Lower leg skin (tissue), 4 donors: ENCODE measurements around the gene TTC33. TPM values are rescaled to one million over a fixed set of nuclear protein-coding genes. Genes with fewer than 3 reads are reported as not detected.

Source experiments
- DNase-seq, 2 donors: peaks; one replicate each; pipeline ENCODE4 v3.0.0-alpha.2; 2019; ENCODE audit warnings: low spot score in 2 of 2
- H3K4me3 ChIP-seq: fragments of 200-600 bp; sonication (generic); 2 replicates; pipeline ENCODE4 v1.5.1; 2017; ENCODE audit warnings: mild to moderate bottlenecking, low read depth; ENCODE audit not compliant: poor library complexity, severe bottlenecking
- CTCF ChIP-seq, 3 donors: fragments of 450-650 bp; IDR thresholded peaks; one replicate each; pipeline ENCODE4 v1.5.1; 2016; ENCODE audit warnings: antibody characterized with exemption in 3 of 3, mild to moderate bottlenecking in 3 of 3, moderate library complexity in 2 of 3
- POLR2A ChIP-seq, 2 donors: fragments of 450-650 bp; IDR thresholded peaks; one replicate each; pipeline ENCODE4 v1.6.1; 2016 to 2017; ENCODE audit warnings: antibody characterized with exemption in 2 of 2, mild to moderate bottlenecking in 1 of 2, moderate library complexity in 1 of 2
- WGBS, 2 donors: methylation state at CpG; one replicate each; pipeline ENCODE4 v1.1.5; 2018; 5-methylcytosine and 5-hydroxymethylcytosine counted together
- intact Hi-C: fragments of 100-400 bp; cut with DNase I; formaldehyde crosslinking; loops from one replicate; pipeline ENCODE4 v1.15.0; 2023; ENCODE audit warnings: low total_unique reads
- total RNA-seq, 4 donors: library from RNA; depleted of rRNA; stranded (reverse); fragments of >200 nt; gene quantifications; one replicate each; pipeline ENCODE4 v1.1.0, GENCODE V29; 2016

Gene TTC33
- total RNA-seq, 4 donors from 2014 or later = 8.7 to 13.1 (median 11.0) TPM

DNA sequence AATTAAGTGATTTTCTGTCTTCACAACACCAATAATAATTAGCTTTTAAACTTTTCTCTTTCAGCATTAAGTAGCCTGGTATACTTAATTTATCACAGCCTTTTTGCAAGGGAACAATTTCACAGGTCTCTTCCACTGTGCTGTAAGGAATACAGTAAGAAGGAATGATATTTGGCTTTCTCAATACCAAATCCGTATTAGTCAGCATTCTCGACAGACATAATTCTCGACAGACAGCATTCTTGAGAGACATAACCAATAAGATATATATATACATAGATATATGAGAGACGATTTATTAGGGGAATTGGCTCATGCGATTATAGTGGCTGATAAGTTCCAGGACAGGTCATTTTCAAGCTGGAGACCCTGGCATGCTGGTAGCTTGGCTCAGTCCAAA is 24.4 kb upstream of the TTC33 start:
- WGBS, 2 donors = 61 to 65% methylated on average over 5 of the region's 5 CpGs
- intact Hi-C loops = no loop called here
- no peak overlapping the region for H3K4me3 ChIP-seq
- DNase-seq = no peak
- TF ChIP-seq POLR2A (IDR thresholded peaks at IDR 0.05) = no peak

- 88 to 95% methylated on average over 6 of the region's 6 CpGs for WGBS, 2 donors
- no peak for DNase-seq
- TF ChIP-seq CTCF (IDR thresholded peaks at IDR 0.05) (no peak), POLR2A (IDR thresholded peaks at IDR 0.05) (no peak)
- intact Hi-C loops = no loop called here
- no peak overlapping the region for H3K4me3 ChIP-seq
Observed at GRCh38 chr5:40779561-40779960, 23.8 kb upstream of the TTC33 start.

DNA sequence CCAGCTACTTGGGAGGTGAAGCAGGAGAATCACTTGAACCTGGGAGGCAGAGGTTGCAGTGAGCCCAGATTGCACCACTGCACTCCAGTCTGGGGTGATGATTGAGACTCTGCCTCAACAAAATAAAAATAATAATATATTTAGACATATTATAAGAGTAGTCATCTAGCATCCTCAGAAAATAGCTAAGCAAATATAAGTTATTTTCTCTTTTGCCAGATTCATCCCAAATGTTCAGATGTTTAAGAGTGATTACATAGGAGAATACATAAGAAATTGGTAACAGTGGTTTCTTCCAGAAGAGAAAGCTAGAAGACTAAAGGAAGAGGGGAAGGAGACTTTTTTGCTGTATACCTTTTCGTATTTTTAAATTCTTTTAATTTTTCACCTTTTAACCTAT is 22.4 kb upstream of the TTC33 start:
- no peak for DNase-seq
- no peak for TF ChIP-seq POLR2A (IDR thresholded peaks at IDR 0.05)
- TF ChIP-seq CTCF (IDR thresholded peaks at IDR 0.05) = no peak
- no peak overlapping the region for H3K4me3 ChIP-seq
- intact Hi-C loops = no loop called here
- 95 to 98% methylated on average over 1 of the region's 1 CpG for WGBS, 2 donors

GRCh38 chr5:40776658-40776977 is 20.9 kb upstream of the TTC33 start:
- intact Hi-C loops = no loop called here
- H3K4me3 ChIP-seq = no peak overlapping the region
- DNase-seq = no peak
- no peak for TF ChIP-seq CTCF (IDR thresholded peaks at IDR 0.05)
- no peak for TF ChIP-seq POLR2A (IDR thresholded peaks at IDR 0.05)
- WGBS, 2 donors = 85 to 98% methylated on average over 1 of the region's 1 CpG

- H3K4me3 ChIP-seq = no peak overlapping the region
- DNase-seq = no peak
- TF ChIP-seq POLR2A (IDR thresholded peaks at IDR 0.05) (no peak), CTCF (IDR thresholded peaks at IDR 0.05) (no peak)
- WGBS, 2 donors = 59 to 61% methylated on average over 6 of the region's 6 CpGs
- intact Hi-C loops = no loop called here
Observed at GRCh38 chr5:40775846-40776657, 20.3 kb upstream of the TTC33 start.

DNA sequence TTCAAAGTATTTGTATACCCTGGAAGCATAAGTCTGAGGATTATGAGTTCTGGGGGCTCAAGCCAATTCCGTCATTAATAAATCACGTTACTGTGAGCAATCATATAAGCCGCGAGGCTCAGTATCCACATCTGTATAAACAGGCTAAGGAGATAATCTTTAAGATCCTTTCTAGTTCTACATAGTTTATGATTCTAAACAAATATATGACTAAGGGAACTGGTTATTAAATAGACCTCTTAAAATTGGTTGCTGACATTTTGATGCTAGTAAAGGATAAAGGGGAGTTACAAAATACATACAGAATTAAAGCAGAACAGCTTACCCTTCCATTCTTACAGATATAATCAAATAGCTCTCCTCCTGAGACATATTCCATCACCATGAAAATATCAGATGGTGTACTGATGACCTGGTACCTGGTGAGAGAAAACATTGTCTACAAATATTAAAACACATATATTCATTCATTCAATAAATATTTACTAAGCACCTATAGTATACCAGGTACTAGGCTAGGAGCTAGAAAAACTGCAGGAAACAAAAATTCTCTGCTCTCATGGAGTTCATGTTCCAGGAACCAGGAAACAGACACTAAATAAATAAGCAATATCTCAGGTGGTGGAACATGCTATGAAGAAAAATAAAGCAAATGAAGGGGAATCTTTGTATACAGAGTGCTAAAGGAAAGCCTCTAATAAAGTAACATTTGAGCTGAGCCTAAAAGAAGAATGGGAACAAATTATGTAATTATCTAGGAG is 19.5 kb upstream of the TTC33 start:
- 93 to 95% methylated on average over 4 of the region's 4 CpGs for WGBS, 2 donors
- H3K4me3 ChIP-seq = no peak overlapping the region
- TF ChIP-seq CTCF (IDR thresholded peaks at IDR 0.05) = no peak
- no peak for DNase-seq
- intact Hi-C loops = no loop called here
